Measurements from ENCODE around the gene EFCAB13.
"Not testable (repeated sequence)": the region's sequence is repeated elsewhere in the genome, so short reads cannot be mapped to it uniquely, and the experiment has no call there.

EFCAB13 gene

DNA sequence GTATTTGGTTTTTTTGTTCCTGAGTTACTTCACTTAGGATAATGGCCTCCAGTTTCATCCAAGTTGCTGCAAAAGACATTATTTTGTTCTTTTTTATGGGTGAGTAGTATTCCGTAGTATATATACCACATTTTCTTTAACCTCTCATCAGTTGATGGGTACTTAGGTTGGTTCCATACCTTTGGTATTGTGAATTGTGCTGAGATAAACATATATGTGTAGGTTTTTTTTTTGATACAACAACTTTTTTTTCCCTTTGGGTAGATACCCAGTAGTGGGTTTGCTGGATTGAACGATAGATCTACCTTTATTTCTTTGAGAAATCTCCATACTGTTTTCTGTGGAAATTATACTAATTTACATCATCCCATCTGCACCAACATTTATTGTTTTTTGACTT is 6.8 kb downstream of the EFCAB13 start:
- no peak for DNase-seq (ENCODE audit: low read depth in 3 of 3)

DNA sequence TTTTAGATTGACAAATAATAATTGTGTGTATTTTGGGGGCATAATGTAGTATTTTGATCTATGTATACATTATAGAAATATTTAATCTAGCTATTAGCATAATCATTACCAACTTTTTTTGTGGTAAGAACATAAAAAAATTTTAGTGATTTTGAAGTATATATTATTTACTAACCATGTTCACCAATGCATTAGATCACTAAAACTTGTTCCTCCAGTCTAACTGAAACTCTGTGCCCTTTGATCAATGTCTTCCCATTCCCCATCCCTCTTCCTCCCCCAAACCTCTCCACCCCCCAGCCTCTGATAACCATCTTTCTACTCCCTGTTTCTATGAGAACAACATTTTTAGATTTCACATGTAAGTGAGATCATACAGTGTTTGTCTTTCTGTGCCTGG is 8.5 kb downstream of the EFCAB13 start:
- no peak for DNase-seq (ENCODE audit: low read depth in 3 of 3)

GRCh38 chr17:47335101-47335936 is 11.6 kb downstream of the EFCAB13 start:
- no peak for DNase-seq (ENCODE audit: low read depth in 3 of 3)

DNA sequence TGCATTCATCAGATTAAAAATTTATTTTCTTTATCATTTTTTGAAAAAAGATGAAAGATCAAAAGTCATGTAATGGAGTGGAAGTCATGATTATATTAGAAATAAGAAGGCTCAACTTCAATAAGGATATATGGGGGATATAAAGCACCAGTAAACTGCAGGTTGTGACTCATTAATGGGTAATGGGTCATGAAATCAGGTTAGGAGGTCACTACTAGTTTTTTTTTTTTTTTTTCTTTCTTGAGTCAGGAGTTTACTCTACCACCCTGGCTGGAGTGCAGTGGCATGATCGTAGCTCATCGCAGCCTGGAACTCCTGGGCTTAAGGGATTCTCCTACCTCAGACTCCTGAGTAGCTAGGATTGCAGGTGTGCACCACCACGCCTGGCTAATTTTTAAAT is 14.3 kb downstream of the EFCAB13 start:
- DNase-seq (ENCODE audit: low read depth in 3 of 3): no peak

DNA sequence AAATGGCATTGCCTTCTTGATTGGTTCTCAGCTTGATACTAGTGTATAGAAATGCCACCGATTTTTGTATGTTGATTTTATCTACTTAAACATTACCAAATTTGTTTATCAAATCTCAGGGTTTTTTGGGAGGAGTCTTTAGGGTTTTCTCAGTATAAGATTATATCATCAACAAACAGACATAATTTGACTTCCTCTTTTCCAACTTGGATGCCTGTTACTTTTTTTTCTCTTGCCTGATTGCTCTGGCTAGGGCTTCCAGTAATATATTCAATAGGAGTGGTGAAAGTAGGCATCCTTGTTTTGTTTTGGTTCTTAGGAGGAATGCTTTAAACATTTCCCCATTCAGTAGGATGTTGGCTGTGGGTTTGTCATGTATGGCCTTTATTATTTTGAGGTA is 29.1 kb downstream of the EFCAB13 start:
- no peak for DNase-seq (ENCODE audit: low read depth in 3 of 3)

DNA sequence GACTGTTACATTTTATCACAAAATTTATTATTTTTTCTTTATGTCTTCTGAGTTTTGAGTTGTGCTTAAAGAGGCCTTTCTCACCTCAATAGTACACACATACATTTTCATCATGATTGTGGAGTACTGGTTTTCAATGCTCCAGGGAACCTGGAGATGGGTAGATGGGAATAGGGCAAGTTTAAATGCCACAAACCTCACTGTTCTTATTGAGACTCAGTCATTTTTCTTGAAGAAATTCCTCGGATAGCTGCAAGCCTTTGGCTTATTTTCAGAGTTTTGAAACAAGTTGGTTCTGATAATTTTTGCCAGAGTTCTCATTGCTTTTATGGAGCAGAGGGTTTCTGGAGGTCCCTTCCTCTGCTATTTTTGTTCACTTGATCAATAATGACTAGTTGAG is 34.9 kb downstream of the EFCAB13 start:
- DNase-seq (ENCODE audit: low read depth in 3 of 3): no peak

DNA sequence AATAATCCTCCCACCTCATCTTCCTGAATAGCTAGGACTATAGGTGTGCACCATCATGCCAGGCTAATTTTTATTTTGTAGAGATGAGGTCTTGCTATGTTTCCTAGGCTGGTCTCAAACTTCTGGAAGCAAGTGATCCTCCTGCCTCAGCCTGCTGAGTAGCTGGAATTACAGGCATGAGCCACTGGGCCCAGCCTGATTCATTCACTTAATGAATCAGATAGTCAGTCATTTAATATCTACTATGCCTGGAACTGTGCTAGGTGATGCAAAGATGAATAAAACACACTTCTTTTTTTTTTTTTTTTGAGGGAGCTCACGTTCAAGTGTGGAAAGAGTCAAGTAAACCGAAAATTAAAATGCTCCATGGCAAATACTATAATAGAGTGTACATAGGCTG is 39.4 kb downstream of the EFCAB13 start:
- DNase-seq (ENCODE audit: low read depth in 3 of 3): no peak

DNA sequence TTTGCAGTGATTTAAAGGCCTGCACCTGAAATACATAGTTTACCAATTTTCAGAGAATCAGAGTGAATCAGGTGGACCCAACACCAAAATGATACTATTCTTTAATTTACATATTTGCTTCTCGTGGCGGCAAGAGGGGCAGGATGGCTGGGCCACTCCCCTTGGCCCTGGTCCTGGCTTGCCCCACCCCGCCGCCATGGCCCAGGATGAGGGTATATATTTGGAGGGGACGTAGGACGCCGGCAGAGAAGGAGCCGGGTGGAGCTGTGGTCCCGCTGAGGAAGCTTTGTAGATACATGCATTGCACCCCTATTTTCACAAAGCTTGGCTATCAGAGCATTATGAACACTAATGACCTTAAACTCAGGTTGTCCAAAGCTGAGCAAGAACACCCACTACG is 43.5 kb downstream of the EFCAB13 start:
- no peak for DNase-seq (ENCODE audit: low read depth in 3 of 3)

DNA sequence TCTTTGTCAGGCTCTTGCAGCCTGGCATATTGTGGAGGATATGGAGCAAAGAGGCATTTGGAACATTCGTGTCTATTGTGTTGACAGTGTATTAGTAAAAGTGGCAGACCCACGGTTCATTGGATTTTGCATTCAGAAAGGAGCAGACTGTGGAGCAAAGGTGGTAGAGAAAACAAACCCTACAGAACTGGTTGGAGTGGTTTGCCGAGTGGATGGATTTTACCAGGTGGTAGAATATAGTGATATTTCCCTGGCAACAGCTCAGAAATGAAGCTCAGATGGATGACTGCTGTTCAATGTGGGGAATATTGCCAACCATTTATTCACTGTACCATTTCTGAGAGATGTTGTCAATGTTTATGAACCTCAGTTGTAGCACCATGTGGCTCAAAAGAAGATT is 44.5 kb downstream of the EFCAB13 start:
- no peak for DNase-seq (ENCODE audit: low read depth in 3 of 3)

GRCh38 chr17:47370899-47371298 is 47.1 kb downstream of the EFCAB13 start:
- DNase-seq (ENCODE audit: low read depth in 3 of 3): not testable (repeated sequence)

DNA sequence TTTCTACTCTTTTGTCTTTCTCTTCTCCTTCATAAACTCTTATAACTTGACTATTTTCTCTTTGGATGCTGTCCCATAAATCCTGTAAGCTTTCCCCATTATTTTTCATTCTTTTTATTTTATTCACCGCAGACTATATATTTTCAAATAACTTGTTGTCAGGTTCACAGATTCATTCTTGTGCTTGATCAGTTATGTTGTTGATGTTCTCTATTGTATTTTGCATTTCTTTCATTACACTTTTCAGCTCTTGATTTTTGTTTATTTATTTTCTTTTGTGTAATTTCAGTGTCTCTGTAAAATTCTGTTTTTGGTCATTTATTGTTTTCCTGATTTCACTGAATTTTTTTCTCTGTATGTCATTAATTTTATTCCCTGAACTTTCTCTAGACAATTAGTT is 49.2 kb downstream of the EFCAB13 start:
- DNase-seq (ENCODE audit: low read depth in 3 of 3): no peak

- no peak for DNase-seq (ENCODE audit: low read depth in 3 of 3)
Measured at GRCh38 chr17:47376247-47376646, 52.5 kb downstream of the EFCAB13 start.

- DNase-seq (ENCODE audit: low read depth in 3 of 3): no peak
Measured at GRCh38 chr17:47388825-47389224, 65.1 kb downstream of the EFCAB13 start.

GRCh38 chr17:47397532-47398128 is 73.9 kb downstream of the EFCAB13 start:
- not testable (repeated sequence) for DNase-seq (ENCODE audit: low read depth in 3 of 3)

- no peak for DNase-seq (ENCODE audit: low read depth in 3 of 3)
Measured at GRCh38 chr17:47400333-47400732, 76.6 kb downstream of the EFCAB13 start.

- no peak for DNase-seq (ENCODE audit: low read depth in 3 of 3)
Measured at GRCh38 chr17:47401100-47401499, 77.3 kb downstream of the EFCAB13 start.

DNA sequence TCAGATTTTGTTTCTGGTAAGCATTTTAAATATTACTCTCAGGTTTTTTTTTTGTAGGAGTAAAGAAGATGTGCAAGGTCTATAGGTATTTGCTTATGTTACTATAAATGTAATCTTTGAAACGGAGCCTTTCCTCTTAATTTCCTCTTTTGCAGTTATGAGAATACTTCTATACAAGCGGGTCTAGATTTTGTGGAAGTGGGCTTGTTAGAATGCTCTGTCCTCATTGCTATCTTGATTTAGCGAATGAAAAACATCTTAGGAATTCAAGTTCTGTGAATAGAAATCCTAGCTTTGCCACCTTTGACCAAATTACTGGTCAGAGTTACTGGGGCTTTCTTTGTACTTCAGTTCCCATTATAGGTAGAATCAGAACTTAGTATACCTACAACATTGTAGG is 80.3 kb downstream of the EFCAB13 start:
- DNase-seq (ENCODE audit: low read depth in 3 of 3): no peak

- no peak for DNase-seq (ENCODE audit: low read depth in 3 of 3)
Measured at GRCh38 chr17:47404875-47405274, 81.1 kb downstream of the EFCAB13 start.

GRCh38 chr17:47413872-47414271 is 90.1 kb downstream of the EFCAB13 start:
- no peak for DNase-seq (ENCODE audit: low read depth in 3 of 3)

DNA sequence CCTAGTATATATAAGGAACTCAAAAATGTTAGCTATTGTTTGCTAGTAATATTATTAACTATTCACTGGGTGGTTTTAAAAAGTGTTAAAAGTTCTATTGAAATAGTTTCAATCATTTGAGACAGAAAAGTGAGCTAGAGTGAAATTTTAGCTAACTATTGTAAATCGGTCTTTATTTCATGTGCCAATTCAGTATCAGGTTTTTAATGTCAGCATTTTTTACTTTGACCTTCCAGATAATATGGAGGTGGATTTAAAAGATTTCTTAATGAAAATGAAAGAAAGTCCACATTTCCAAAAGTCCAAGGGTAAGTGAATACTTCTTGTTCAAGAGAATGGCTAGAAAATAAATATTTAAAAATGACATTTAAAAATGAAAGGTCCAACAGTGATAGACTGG is 90.9 kb downstream of the EFCAB13 start:
- DNase-seq (ENCODE audit: low read depth in 3 of 3): no peak

- DNase-seq (ENCODE audit: low read depth in 3 of 3): peak in 1 of 3 experiments; percentile 2
Measured at GRCh38 chr17:47423406-47424295, 99.9 kb downstream of the EFCAB13 start.

- DNase-seq (ENCODE audit: low read depth in 3 of 3): not testable (repeated sequence)
Measured at GRCh38 chr17:47425233-47425632, 101.5 kb downstream of the EFCAB13 start.
